Epithelial cell of esophagus (primary cell): ENCODE measurements around the gene GPR84.

Source experiments
- DNase-seq: peaks from one replicate; pipeline ENCODE4 v3.0.0; 2010; ENCODE audit warnings: low read depth
- H3K4me3 ChIP-seq: 2 replicates; pipeline ENCODE4 v1.5.1; 2011; ENCODE audit warnings: mild to moderate bottlenecking, low read length, control low read depth
- TF ChIP-seq, protein P1 (sequence below): IDR thresholded peaks from 2 replicates; pipeline ENCODE4 v1.5.1; 2011; ENCODE audit warnings: low read depth, mild to moderate bottlenecking, low read length, control low read depth, inconsistent platforms; ENCODE audit not compliant: insufficient read depth; ENCODE audit errors: missing control alignments

GPR84 gene

GRCh38 chr12:54398218-54398617 is 33.9 kb upstream of the GPR84 start:
- no peak overlapping the region for H3K4me3 ChIP-seq
- TF ChIP-seq, protein P1, sequence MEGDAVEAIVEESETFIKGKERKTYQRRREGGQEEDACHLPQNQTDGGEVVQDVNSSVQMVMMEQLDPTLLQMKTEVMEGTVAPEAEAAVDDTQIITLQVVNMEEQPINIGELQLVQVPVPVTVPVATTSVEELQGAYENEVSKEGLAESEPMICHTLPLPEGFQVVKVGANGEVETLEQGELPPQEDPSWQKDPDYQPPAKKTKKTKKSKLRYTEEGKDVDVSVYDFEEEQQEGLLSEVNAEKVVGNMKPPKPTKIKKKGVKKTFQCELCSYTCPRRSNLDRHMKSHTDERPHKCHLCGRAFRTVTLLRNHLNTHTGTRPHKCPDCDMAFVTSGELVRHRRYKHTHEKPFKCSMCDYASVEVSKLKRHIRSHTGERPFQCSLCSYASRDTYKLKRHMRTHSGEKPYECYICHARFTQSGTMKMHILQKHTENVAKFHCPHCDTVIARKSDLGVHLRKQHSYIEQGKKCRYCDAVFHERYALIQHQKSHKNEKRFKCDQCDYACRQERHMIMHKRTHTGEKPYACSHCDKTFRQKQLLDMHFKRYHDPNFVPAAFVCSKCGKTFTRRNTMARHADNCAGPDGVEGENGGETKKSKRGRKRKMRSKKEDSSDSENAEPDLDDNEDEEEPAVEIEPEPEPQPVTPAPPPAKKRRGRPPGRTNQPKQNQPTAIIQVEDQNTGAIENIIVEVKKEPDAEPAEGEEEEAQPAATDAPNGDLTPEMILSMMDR = no peak

DNA sequence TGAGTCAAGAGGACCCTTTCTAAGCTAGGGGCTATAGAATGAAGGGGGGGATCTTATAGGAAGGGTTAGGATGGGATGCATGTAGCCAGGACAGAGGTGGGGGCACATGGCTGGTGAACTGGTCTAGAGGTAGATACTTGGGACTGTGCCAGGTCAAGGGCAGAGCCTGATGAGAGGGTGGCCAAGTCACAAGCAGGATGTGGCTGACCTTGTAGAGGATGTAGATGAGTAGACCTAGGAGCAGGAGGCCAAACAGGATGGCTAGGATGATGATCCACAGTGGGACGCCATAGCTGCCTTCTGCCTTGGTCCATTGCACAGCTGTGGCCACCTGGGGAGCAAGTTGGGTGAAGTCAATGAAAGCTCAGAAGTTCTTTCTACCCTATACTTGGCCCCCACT is 32.9 kb upstream of the GPR84 start:
- no peak overlapping the region for H3K4me3 ChIP-seq
- DNase-seq = no peak
- TF ChIP-seq, protein P1 = no peak

More at GRCh38 chr12:54398218-54398617, 33.9 kb upstream of the GPR84 start:
- DNase-seq = no peak

DNA sequence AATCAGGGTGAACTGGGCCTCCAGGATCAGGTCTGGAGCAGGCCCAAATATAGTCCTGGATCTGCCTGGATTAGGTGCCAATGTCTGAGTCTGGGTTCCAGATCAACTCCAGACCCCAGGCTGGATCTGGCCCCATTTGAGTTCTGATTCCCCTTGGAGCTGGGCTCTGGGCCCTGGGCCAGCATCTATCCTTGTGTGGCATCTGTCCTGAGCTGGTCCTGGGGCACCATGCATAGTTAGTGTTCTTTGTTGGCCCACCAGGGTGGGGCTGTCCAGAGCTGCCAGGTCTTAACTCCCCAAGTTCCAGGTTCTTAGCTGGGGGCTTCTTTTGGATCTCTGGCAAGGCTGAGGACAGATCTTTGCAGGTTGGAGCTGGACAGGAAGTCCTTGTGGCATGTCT is 31.3 kb upstream of the GPR84 start:
- TF ChIP-seq, protein P1 = no peak
- no peak for DNase-seq
- no peak overlapping the region for H3K4me3 ChIP-seq

DNA sequence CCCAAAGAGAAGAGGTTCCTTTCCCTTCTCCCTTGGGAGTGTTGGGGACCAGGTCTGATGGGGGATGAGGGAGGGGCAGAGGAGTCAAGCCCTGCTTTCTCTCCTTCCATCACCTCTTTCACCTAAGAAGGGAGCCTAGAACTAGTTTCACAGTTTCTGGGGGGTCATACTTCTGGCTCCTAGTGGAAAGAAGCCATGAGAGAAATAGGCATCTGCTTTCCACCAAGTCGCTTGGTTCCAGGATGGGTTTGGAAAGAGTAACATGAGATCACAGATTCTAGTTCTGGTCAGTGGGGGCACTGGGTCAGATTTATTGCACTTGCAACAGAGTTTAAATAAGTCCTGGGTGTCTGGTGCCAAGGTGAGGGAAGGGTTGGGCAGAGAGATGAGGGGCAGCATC is 30.7 kb upstream of the GPR84 start:
- H3K4me3 ChIP-seq = no peak overlapping the region
- no peak for DNase-seq
- TF ChIP-seq, protein P1 = no peak

DNA sequence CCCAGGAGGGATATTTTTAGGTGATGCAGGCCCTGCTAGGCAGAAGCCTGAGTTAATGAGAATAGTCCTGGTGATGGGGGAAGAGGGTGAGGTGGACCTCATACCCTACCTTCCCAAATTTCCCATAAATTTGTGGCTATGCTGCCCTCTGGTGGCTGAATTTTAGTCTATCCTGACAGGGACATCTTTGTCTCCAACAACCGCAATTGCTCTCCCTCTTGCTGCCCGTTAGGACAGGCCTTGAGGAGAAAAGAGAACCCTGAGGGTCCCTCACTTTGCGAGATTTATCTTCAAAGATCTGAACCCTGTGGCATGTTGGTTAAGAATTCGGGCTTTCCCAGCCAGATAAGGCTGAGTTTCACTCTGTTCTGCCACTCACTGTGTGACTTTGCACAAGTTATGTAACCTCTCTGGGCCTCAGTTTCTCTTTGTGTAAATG is 30.0 kb upstream of the GPR84 start:
- peak; percentile 74 for DNase-seq
- H3K4me3 ChIP-seq = no peak overlapping the region
- TF ChIP-seq, protein P1 = peak; percentile 80

DNA sequence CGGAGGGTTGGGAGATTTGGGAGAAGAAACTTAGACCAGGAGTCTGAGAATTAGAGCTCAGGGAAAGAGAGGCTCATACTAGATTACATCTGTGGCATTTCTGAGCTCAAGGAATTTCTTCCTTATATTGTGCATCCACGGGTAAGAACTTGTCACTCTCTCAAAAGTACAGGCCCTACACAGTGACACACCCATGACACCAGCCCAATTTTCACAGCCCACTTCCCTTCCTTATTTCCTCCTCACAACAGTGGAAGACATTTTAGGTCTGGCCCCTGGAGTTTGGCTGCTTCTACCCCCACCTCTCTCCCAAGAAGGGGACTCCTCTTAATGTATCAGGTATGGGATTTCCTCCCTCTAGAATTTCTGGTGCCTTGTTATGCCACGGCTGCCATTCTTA is 29.5 kb upstream of the GPR84 start:
- H3K4me3 ChIP-seq = no peak overlapping the region
- TF ChIP-seq, protein P1 = no peak
- no peak for DNase-seq

GRCh38 chr12:54393207-54393609 is 28.9 kb upstream of the GPR84 start:
- no peak overlapping the region for H3K4me3 ChIP-seq
- TF ChIP-seq, protein P1 = no peak
- no peak for DNase-seq
